Tibial nerve (tissue), 4 donors: Measurements from ENCODE around the gene SLC17A7. TPM values are rescaled to one million over a fixed set of nuclear protein-coding genes. Genes with fewer than 3 reads are reported as not detected.
A peak's percentile ranks its signal among the peaks of the same experiment; 100 is the strongest.

ENCODE experiments used
- DNase-seq, 2 donors: peaks; one replicate each; pipeline ENCODE4 v3.0.0-alpha.2; 2019; ENCODE audit warnings: low spot score in 2 of 2
- H3K27ac ChIP-seq, 4 donors: fragments of 200-600 bp; sonication (generic) in 3 of 4; one replicate each; pipeline ENCODE4 v1.5.1; 2017 to 2019; ENCODE audit warnings: mild to moderate bottlenecking in 1 of 4
- H3K27me3 ChIP-seq, 2 donors: fragments of 200-600 bp; sonication (generic) in 1 of 2; one replicate each; pipeline versions ENCODE4 v1.5.1 to v1.6.0; 2017 to 2019
- H3K36me3 ChIP-seq, 3 donors: fragments of 200-600 bp; sonication (generic); one replicate each; pipeline ENCODE4 v1.5.1; 2018 to 2019
- H3K4me1 ChIP-seq, 4 donors: fragments of 200-600 bp; sonication (generic) in 3 of 4; one replicate each; pipeline ENCODE4 v1.5.1; 2017 to 2019
- H3K4me3 ChIP-seq, 4 donors: fragments of 200-600 bp; sonication (generic) in 3 of 4; one replicate each; pipeline ENCODE4 v1.5.1; 2017 to 2019; ENCODE audit warnings: mild to moderate bottlenecking in 1 of 4, moderate library complexity in 1 of 4
- H3K9me3 ChIP-seq, 4 donors: fragments of 200-600 bp; sonication (generic) in 3 of 4; one replicate each; pipeline ENCODE4 v1.5.1; 2017 to 2019
- EP300 ChIP-seq, 2 donors: sonication (generic); formaldehyde crosslinking; IDR thresholded peaks; one replicate each; pipeline ENCODE4 v1.6.1; 2017; ENCODE audit warnings: antibody characterized with exemption in 2 of 2, mild to moderate bottlenecking in 1 of 2
- POLR2A ChIP-seq, 2 donors: fragments of 450-650 bp; IDR thresholded peaks; one replicate each; pipeline ENCODE4 v1.6.1; 2017; ENCODE audit warnings: antibody characterized with exemption in 2 of 2, mild to moderate bottlenecking in 2 of 2, moderate library complexity in 2 of 2
- WGBS, 2 donors: methylation state at CpG; one replicate each; pipeline ENCODE4 v1.1.5; 2018; 5-methylcytosine and 5-hydroxymethylcytosine counted together
- total RNA-seq, 4 donors: library from RNA; depleted of rRNA; stranded (reverse); fragments of >200 nt; gene quantifications; one replicate each; pipeline ENCODE4 v1.1.0, GENCODE V29; 2016
- TF ChIP-seq, protein P1 (sequence below), 5 experiments: fragments of 200-600 bp in 3 of 5; fragments of 450-650 bp in 2 of 5; sonication (generic) in 3 of 5; IDR thresholded peaks; one replicate each; pipeline ENCODE4 v1.5.1; 2016 to 2019; ENCODE audit warnings: antibody characterized with exemption in 5 of 5, mild to moderate bottlenecking in 3 of 5, moderate library complexity in 2 of 5

SLC17A7 gene
- total RNA-seq, 4 donors from 2014 or later: 2.4 to 7.1 (median 6.2) TPM

DNA sequence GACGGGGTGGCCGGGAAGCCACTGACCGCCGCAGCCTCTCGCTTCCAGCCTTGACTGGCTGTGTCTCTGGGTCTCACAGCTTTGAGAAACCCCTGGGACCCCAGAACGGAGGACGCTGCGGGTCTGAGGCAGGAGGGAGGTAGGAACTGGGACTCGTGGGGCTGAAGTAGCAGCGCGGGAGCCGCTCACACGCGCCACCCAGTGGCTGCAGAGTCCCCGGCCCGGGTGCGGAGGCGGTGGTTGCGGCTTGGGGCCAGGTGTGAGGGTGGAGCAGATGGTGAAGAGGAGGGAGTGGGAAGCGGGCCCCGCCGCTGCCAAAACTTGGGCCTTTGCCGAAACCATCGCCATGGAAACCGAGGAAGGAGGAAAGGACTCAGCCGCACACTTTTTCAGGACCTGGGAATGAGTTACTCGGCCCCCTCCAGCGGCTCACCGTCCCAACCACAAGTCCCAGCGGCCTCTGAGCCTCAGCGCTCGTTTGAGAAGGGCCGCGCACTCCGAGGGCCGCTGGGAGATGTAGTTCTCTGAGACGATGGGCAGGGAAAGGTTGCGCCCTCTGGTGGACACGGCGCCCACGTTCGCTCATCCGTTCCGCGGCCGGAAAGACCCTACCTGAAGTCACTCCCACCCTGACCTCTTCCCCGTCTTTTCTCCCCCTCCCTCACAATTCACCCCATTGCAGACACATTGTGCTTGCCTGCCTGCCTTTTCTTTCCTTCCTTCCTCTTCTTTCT, 2.2 kb upstream of the SLC17A7 start:
- Histone ChIP-seq H3K27me3 (peaks cover 0 to 39% of the 10 kb centered on the region in 2 donors), H3K4me3 (peak overlapping the region; percentile 48 to 59 (median 56)), H3K36me3 (peaks cover 0 to 27% (median 0%) of the 10 kb centered on the region in 3 donors), H3K4me1 (peaks cover 0 to 55% (median 0%) of the 10 kb centered on the region in 4 donors), H3K27ac (peak overlapping the region; percentile 75 to 88 (median 83)), H3K9me3 (no peaks in the 10 kb centered on the region)
- peak; percentile 92 to 93 for DNase-seq
- TF ChIP-seq EP300 (IDR thresholded peaks at IDR 0.05) (peak; percentile 52 to 77), POLR2A (IDR thresholded peaks at IDR 0.05) (no peak)
- TF ChIP-seq, protein P1, sequence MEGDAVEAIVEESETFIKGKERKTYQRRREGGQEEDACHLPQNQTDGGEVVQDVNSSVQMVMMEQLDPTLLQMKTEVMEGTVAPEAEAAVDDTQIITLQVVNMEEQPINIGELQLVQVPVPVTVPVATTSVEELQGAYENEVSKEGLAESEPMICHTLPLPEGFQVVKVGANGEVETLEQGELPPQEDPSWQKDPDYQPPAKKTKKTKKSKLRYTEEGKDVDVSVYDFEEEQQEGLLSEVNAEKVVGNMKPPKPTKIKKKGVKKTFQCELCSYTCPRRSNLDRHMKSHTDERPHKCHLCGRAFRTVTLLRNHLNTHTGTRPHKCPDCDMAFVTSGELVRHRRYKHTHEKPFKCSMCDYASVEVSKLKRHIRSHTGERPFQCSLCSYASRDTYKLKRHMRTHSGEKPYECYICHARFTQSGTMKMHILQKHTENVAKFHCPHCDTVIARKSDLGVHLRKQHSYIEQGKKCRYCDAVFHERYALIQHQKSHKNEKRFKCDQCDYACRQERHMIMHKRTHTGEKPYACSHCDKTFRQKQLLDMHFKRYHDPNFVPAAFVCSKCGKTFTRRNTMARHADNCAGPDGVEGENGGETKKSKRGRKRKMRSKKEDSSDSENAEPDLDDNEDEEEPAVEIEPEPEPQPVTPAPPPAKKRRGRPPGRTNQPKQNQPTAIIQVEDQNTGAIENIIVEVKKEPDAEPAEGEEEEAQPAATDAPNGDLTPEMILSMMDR (IDR thresholded peaks at IDR 0.05): peak; percentile 73 to 98 (median 94)
- WGBS, 2 donors: 0 to 1% methylated on average over 38 of the region's 47 CpGs

DNA sequence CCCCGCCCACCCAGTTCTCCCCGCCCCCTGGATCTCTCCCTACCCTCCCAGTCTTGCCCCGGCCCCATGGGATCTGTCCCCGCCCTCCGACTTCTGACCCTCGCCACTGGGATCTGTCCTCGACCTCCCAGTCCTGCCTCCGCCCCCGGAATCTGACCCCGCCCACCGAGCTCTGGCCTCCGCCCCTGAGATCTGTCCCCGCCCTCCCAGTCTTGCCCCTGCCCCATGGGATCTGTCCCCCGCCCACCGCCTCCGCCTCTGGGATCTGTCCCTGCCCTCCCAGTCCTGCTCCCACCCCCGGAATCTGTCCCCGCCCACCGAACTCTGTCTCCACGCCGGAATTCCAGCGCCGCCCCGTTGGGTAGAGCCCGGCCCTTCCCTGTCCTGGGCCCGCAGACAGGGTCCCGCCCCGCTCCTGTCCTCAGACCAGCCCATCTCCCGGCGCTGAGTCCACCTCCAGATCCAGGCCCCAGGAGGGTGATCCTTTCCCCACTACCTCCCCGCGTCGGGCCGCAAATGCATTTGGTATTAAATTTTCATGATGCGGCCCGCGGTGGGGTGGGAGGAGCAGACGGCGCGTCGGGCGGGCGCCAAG, 1.5 kb upstream of the SLC17A7 start:
- H3K4me3 ChIP-seq: peak overlapping the region; percentile 48 to 59 (median 56)
- TF ChIP-seq, protein P1 (IDR thresholded peaks at IDR 0.05): no peak
- TF ChIP-seq POLR2A (IDR thresholded peaks at IDR 0.05) (no peak), EP300 (IDR thresholded peaks at IDR 0.05) (no peak)
- no peaks in the 10 kb centered on the region for H3K9me3 ChIP-seq
- peaks cover 0 to 21% (median 0%) of the 10 kb centered on the region in 3 donors for H3K36me3 ChIP-seq
- H3K4me1 ChIP-seq: peaks cover 0 to 50% (median 0%) of the 10 kb centered on the region in 4 donors
- peak; percentile 96 to 97 for DNase-seq
- peak overlapping the region; percentile 75 to 88 (median 83) for H3K27ac ChIP-seq
- peaks cover 0 to 45% of the 10 kb centered on the region in 2 donors for H3K27me3 ChIP-seq
- WGBS, 2 donors: 1% methylated on average over 39 to 41 of the region's 43 CpGs

DNA sequence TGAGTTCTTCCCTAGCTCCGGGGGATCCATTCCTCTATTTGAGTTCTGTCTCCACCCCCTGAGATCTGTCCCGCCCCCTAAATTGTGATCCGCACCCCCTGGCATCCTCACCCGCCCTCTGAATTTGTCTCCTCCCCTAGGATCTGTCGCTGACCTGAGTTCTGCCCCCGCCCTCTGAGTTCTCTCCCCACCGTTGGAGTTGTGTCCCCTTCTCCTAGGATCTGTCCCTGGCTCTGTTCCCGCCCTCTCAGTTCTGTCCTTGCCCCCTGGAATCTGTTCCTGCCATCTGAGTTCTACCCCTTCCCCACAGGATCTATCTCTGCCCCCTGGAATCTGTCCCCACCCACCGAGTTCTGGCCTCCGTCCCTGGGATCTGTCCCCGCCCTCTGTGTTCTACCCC, 1.0 kb upstream of the SLC17A7 start:
- H3K9me3 ChIP-seq: no peaks in the 10 kb centered on the region
- TF ChIP-seq, protein P1 (IDR thresholded peaks at IDR 0.05): no peak
- TF ChIP-seq POLR2A (IDR thresholded peaks at IDR 0.05): no peak
- TF ChIP-seq EP300 (IDR thresholded peaks at IDR 0.05): no peak
- DNase-seq: peak; percentile 69 to 79
- peaks cover 0 to 44% (median 0%) of the 10 kb centered on the region in 4 donors for H3K4me1 ChIP-seq
- peaks cover 0 to 51% of the 10 kb centered on the region in 2 donors for H3K27me3 ChIP-seq
- H3K36me3 ChIP-seq: peaks cover 0 to 16% (median 0%) of the 10 kb centered on the region in 3 donors
- peak overlapping the region in 3 of 4 donors; percentile 53 to 59 (median 58) for H3K4me3 ChIP-seq
- 5 to 9% methylated on average over 11 of the region's 11 CpGs for WGBS, 2 donors
- peak overlapping the region; percentile 75 to 88 (median 83) for H3K27ac ChIP-seq

DNA sequence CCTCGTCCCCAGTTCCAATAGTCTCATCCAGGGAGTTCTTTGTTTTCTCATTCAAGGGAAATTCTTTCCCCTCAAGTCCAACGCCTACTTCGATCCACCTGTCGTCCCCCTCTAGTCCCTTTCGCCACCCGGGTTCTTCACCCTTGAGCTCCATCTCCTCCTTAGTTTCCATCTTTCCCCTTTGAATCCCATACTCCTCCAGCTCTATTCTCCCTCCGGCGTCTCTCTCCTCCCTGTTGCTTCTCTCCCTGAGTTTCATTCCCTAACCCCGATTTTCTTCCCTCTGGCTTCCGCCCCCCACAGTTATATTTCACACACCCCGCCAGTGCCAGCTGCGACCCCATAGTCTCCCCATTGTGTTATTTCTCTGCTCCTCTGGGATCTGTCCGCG, 628 bp upstream of the SLC17A7 start:
- no peak for DNase-seq
- H3K36me3 ChIP-seq: peaks cover 0 to 12% (median 0%) of the 10 kb centered on the region in 3 donors
- no peaks in the 10 kb centered on the region for H3K9me3 ChIP-seq
- peak in 1 of 2 donors; percentile 25 for TF ChIP-seq POLR2A (IDR thresholded peaks at IDR 0.05)
- no peak for TF ChIP-seq EP300 (IDR thresholded peaks at IDR 0.05)
- TF ChIP-seq, protein P1 (IDR thresholded peaks at IDR 0.05): no peak
- H3K4me1 ChIP-seq: peaks cover 0 to 40% (median 0%) of the 10 kb centered on the region in 4 donors
- peak overlapping the region in 3 of 4 donors; percentile 22 to 58 (median 53) for H3K4me3 ChIP-seq
- H3K27me3 ChIP-seq: peaks cover 0 to 55% of the 10 kb centered on the region in 2 donors
- peak overlapping the region; percentile 75 to 88 (median 83) for H3K27ac ChIP-seq
- 17 to 20% methylated on average over 14 of the region's 14 CpGs for WGBS, 2 donors
